GM21529 (cell line): ENCODE data around the gene AMDHD1.

Source experiments
- ATAC-seq: cut with Tn5 transposase; IDR thresholded peaks from one replicate; pipeline ENCODE4 v1.9.1; 2021; ENCODE audit not compliant: unreplicated experiment

AMDHD1 gene, protein sequence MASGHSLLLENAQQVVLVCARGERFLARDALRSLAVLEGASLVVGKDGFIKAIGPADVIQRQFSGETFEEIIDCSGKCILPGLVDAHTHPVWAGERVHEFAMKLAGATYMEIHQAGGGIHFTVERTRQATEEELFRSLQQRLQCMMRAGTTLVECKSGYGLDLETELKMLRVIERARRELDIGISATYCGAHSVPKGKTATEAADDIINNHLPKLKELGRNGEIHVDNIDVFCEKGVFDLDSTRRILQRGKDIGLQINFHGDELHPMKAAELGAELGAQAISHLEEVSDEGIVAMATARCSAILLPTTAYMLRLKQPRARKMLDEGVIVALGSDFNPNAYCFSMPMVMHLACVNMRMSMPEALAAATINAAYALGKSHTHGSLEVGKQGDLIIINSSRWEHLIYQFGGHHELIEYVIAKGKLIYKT

DNA sequence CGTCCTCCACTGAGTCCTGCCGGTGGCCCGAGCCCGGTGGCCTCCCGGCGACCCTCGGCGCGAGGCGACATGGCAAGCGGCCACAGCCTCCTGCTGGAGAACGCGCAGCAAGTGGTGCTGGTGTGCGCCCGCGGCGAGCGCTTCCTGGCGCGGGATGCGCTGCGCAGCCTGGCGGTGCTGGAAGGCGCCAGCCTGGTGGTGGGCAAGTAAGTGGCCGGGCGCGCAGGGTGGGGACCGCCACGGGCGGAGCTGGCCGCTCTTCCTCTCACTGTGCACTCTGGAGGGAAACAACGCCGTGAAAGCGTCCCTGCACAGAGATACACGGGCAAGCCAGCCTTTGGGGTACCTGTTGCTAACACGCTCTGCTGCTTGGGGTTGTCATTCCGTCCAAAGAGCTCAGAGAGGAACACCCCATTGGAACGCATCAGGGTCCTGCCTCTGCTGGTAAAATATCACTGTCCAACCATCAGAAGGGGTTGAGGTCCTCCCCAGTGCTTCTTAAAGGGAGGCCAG, at the start of gene AMDHD1:
Gene AMDHD1, plus strand, starts transcription at position 2 of the 513 bp plus-strand sequence. Its CDS starts 68 bp downstream, at position 70.
- ATAC-seq, result peak; percentile 61

DNA sequence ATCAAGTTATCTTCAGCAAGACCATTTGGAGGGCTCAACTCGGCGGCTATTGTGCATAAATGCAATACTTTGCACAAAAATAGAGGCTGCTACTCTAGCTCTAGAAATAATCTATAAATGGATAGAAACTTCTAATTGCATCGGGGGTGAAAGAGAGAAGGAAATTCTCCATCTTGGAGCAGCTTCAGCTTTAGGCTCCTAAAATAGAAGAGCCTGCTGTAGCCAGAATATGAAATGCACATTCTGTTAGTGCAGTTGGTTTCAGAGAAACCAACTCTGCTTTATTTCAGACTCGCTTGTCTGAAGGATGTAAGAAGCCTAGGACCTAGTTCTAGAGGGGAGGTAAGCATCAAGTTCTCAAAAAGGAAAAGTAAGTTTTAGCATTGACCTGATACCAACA, 46.3 kb upstream of the AMDHD1 start:
- ATAC-seq, result no peak

DNA sequence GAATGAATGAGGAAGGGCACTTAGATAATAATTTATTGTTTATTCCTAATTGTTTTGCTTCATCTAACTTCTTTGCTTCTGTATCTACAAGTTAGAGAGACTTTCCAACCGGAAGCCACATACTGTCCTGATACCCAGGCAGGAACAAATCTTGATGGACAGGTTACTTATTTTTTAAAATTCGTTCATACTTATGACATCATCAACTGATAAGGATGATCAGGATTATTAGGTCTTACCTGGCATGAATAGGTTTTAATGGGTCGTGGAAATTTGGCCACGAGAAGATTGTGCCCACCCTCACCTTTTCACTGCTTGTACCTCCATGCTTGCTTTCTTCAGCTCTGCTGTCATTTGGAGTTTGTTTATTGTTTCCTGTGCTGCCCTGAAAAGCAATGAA, 45.0 kb upstream of the AMDHD1 start:
- ATAC-seq, result no peak

DNA sequence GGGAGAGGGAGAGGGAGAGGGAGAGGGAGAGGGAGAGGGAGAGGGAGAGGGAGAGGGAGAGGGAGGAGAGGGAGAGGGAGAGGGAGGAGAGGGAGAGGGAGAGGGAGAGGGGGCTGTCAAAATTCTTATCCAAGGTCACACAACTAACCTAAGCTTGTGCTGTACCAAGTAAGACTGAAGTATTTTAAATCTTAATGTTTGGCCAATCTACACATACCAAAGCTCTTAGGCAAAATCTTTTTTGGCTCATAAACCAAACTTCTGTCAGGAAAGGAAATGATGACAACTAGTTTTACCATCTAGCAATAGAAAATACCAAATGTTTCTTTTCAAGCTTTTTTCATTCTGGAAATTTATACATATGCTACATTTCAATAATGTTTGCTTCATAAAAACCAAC, 34.6 kb upstream of the AMDHD1 start:
- ATAC-seq, result no peak

DNA sequence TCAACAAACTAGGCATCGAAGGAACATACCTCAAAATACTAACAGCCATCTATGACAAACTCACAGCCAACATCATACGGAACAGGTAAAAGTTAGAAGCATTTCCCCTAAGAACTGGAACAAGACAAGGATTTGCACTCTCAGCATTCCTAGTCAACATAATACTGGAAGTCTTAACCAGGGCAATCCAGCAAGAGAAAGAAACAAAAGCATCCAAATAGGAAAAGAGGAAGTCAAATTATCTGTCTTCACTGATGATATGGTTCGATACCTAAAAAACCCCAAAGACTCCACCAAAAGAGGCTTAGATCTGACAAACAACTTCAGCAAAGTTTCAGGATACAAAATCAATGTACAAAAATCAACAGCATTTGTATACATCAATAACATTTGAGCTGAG, 33.3 kb upstream of the AMDHD1 start:
- no peak for ATAC-seq

DNA sequence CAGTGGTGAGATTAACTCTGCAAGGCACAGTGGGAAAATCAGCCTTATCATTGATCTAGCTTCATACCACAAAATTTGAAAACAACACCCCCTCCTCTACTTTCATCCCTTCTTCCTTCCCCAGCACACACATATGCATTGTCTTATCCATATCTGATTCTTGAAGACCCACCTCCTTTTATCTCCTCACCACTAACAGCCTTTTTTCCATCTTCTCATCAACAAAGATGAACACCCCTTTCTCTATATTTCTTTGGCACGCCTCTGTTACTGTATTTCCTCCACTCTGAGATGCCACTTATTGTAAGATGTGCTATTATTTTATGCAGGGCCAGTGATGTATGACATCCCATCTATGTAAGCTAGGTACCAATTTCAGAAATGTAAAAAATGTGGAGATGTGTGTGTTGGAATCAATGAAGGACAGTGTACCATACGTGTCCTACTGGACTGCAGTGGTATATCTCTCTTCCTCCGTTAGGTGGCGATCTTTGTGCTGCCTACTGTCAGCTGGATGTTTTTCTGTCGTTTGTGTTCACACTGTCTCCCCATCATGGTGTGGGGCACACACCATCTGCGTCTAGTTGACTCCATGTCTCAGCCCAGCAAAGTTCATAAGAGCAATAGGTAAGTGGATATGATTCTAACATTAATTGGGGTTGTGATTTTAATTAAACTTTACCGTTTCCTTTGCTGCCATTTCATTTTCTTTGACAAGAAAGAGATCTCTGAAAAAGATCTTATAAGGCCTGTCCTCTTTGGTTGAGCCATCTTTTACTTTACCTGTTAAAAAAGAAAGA, 24.7 kb upstream of the AMDHD1 start:
- no peak for ATAC-seq

DNA sequence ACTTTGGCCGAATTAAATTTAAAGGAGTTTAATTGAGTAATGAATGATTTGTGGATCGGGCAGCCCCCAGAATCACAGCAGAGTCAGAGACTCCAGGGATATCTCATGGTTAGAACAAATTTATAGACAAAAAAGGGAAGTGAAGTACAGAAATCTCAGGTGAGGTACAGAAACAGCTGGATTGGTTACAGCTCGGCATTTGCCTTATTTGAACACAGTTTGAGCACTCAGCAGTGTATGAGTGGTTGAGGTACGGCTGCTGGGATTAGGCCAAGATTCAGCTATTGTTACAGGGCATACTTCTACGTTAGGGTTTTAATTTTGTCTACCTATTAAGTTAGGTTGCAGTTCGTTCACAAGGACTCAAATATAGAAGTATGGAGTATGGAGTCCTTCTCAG, 24.0 kb upstream of the AMDHD1 start:
- no peak for ATAC-seq

DNA sequence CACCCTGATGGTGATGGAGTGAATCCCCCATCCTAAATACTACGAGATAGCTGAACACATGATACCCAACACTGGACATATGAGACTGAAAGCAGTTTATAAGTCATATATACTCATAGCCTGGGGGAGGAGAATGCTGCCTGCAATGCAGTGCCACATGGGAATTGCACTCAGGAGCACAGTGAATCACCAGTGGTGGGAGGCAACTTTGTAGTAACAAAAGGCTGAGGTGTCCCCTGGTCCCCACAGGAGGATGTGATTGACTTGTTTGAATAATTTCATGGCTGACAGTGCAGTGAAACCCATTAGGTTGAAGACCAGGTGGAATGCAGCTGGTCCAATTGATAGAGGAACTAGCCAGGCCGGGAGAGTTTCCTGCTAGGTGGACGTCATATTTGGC, 20.9 kb upstream of the AMDHD1 start:
- no peak for ATAC-seq

DNA sequence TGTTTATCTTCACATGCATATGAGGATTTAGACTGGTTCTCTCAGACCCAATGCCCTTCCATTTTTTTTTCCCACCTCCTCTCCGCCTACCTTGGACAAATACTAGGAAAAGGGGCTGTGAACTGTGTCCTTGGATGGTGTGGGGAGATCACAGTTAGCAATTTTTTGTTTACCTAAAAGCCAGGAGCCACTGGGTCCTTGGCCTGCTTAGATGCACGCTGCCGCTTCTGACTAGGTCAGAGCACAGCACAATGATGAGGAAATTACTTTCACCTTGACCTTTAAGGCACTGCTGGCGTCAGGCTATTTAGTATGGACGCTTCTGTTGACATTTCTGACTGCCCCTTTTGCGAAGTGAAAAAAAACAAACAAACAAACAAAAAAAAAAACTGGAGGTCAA, 2.6 kb upstream of the AMDHD1 start:
- ATAC-seq, result no peak

DNA sequence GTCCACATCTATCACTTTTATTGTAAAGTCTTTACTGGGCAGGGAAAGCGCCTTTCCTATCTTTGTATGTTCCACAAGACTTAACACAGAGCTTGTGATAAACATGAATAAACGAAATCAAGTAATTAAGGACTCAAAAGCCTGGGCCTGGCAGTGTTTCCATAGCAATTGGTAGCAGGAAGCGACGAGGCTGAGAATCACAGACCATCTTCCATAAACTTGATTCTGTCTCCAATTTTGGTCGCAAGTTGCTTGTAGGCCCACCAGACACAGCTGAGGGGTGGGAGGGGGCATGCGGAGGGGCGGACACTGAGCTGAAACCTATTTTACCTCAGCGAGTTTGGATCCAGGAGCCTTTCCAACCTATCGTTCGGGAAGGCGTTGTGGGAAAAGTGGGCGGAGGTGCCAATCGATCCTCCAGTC, 1.0 kb upstream of the AMDHD1 start:
- ATAC-seq, result no peak

DNA sequence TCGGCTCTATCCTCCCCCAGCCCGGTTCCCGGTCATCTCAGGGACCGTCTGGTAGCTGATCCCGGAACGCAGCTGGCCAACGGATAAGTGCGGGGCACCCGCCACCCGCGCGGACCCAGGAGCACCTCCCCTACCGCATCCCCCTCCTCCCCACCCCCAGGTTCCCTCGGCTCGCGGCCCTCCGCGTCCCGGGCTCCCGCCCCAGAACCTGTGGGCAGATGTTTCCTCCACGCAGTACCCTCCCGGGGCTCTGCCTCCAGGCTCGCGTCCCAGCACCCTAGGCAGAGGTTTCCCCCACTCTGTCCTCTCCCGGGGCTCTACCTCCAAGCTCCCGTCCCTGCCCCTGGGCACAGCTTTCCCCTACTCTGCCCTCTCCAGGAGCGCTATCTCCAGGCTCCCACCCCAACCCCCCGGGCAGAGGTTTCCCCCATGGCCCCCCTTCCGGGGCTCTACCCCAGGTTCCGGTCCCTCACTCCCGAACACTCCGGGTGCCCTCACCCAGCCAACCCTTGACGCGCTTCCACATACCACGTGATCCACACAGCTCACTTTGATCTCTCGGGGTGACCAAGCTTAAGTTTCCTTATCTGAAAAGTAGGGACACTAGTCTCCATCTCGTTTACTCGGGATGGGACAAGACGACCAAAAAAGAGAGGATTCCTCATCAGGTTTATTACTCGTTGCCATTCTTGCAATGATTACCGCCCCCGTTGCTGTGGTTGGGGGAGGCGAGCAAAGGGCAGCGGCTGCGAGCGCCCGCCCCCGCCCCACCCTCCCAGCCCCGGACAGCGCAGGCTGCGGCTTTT, 404 bp upstream of the AMDHD1 start, which contains the start of gene CCDC38:
Gene CCDC38, minus strand, starts transcription at position 91 of the 806 bp plus-strand sequence. CDS start 6,105 bp downstream, outside the sequence.
- peak; percentile 98 for ATAC-seq

DNA sequence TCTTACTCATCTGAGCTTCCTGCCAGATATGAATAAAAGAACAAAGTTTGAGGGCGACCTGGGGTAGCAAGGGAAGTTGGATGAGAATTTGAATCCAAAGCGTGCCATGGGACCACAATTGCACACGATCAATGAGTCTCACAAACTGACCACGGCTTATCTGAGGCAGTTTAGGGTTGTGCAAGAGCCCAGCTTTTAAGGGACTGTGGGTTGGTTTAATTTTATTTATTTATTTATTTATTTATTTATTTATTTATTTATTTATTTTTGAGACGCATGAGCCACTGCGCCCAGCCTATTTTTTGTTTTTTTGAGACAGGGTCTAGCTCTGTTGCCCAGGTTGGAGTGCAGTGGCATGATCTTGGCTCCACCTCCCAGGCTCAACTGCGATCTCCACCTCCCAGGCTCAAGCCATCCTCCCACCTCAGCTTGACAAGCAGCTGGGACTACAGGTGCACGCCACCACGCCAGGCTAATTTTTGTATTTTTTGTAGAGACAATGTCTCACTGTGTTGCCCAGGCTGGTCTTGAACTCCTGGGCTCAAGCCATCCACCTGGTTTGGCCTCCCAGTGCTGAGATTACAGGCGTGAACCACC, 1.1 kb downstream of the AMDHD1 start:
- ATAC-seq, result no peak

DNA sequence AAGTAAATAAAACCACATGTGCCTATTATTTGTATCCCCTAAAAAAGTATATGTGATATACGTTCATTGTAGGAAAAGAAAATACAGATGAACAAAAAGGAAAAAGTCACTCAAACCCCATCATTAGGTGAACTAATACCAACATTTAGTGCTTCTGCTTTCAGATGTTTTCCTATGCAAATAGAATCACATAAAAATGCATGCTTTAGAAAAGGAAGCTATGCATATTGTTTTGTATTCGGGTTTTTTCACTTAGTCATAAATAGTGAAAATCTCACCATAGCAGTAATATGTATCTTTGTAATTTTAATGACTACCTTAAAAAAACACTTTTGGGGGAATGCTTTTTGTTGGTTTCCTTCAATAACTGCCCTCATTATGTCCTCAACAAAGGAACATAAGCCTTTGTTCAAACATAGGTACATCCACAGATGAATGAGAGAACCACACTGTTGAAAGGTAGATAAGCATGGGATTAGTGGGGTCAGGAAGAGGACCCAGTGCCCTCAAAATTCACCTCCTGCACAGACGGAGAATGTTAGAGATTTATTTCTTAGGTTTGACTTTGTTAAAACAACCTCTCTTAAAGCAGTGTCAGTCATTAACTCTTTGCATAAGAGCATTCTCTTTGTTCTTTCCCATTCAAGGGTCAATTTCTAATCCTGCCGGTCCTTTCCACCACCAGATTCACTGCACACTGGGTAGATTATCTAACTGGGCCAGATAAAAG, 6.5 kb downstream of the AMDHD1 start:
- no peak for ATAC-seq

DNA sequence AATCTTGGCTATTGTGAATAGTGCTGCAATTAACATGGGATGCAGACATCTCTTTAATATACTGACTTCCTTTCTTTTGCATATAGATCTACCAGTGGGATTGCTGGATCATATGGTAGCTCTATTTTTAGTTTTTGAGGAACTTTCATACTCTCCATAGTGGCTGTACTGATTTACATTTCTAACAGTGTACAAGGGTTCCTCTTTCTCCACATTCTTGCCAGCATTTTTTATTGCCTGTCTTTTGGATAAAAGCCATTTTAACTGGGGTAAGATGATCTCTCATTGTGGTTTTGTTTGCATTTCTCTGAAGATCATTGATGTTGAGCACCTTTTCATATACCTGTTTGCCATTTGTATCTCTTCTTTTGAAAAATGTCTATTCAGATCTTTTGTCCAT, 8.4 kb downstream of the AMDHD1 start:
- ATAC-seq, result no peak

DNA sequence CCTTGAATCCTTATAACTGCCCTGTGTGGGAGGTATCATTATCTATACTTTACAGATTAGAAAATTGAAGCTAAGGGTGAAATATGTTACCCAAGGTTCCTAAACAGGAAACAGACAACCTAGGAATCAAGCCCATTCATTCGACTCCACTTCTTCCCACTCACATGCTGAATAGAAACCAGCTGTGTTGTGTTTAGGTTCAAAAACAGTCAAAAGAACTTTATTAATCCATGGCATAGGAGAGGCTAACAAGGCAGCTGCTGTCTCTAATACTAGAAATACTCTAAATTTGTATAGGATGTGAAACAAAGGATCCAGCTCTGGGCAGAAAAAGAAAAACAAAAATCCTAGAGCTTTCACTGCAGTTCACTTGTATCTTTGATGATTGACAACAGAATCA, 9.9 kb downstream of the AMDHD1 start:
- ATAC-seq, result no peak

DNA sequence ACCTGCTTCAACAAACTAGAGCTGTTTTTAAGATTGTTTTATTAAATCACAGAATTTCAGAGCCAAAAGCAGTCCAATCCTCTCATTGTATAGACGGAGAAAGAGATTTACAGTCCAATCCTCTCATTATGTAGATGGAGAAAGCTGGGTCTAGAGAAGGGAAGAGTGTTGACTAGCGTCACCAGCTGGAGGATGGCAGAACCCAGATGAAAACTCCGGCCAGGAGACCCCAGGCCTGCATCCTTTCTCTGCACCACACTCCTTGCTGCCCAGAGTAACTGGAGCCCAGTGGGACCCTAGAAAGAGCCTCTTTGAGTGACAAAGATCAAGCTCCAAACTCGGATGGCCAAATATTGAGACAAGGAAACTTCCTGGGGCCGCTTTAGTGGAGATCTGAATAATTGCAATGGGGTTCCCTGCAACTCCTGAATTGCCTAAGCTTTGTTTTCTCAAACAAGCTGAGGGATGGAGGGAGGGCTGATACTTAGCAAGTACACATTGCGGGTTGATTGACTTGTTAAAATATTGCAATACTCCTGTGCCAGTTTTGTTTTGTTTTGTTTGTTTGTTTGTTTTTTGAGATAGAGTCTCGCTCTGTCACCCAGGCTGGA, 12.5 kb downstream of the AMDHD1 start:
- ATAC-seq, result no peak

DNA sequence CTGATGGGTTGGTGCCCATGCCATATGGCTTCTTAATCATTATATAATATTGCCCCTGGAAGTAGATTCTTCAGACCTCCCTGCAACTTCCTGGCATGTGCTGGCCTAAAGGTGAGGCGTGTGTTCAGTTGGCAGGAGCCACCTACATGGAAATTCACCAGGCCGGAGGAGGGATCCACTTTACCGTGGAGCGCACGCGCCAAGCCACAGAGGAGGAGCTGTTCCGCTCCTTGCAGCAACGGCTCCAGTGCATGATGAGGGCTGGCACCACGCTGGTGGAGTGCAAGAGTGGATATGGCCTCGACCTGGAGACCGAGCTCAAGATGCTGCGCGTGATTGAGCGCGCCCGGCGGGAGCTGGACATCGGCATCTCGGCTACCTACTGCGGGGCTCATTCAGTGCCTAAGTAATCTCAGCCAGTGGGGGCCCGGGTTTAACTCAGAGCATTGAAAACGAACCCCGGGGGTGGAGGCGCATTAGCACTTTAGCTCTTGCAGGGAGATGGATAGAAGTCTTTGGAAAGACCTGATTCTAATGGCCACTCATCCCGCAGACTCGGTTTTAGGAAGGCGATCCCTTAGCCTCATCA, 13.5 kb downstream of the AMDHD1 start:
- ATAC-seq, result no peak

DNA sequence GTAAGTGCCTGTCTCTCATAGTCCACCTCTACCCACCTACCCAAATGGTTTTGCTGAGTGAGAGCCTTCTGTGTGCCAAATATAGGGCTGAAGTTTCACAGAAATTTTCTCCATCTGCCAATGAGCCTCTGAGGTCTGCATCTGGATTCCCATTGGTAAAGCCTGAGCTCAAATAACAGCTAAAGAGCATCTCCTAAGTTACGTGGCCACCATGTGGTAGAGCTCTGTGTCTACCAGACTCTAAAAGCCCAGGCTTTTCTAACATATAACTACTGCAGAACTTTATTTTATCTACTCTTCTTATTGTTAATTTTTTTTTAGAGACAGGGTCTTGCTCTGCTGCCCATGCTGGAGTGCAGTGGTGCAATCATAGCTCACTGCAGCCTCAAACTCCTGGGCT, 16.0 kb downstream of the AMDHD1 start:
- ATAC-seq, result no peak

DNA sequence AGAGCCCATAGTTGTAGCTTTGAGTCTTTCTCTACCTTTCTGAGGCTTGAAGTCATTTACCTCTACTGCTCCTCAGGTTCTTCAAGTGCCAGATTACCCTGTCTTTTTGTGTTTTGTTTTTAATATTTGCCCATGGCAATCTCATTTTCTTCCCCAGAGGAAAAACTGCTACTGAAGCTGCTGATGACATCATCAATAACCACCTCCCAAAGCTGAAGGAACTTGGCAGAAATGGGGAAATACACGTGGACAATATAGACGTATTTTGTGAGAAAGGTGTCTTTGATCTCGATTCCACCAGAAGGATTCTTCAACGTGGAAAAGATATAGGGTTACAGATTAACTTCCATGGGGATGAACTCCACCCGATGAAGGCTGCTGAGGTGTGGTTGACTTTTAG, 17.1 kb downstream of the AMDHD1 start:
- no peak for ATAC-seq
